Measurements from ENCODE around the gene INAFM2.

Gene INAFM2

GRCh38 chr15:40287968-40288367 is 35.5 kb upstream of the INAFM2 start:
- peak; percentile 35 for DNase-seq

GRCh38 chr15:40289140-40289775 is 34.2 kb upstream of the INAFM2 start:
- peak; percentile 85 for DNase-seq

- no peak for DNase-seq
These were observed 33.0 kb upstream of the INAFM2 start for GRCh38 chr15:40290545-40290917.

DNA sequence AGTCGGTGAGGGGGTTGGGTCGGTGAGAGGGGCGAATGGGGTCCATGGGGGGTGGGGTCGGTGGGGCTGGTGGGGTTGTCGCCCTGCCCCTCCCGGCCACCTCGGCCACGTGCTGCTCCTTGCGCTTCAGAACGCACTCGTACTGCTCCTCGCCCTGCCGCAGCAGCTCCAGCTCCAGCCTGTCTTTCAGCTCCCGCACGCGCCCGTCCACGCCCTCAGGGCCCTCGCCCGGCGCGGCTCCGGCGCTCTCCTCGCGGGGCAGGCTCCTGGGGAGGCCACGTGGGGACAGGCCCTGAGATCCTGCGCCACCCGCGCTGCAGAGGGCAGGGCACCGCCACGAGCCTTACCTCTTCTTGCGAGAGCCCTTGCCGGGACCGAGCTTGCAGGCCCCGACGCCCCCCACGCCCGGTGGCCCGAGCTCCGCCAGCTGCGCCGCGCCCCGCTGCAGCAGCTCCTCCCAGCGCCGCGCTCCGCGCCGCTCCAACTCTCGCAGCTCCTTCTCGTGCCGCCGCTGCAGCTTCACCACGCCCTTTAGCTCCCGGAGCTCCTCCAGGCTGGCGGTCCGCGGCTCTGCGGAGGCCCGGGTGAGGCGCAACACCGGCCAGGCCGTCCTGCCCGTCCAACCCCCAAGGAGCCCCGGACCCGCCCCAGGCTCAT is 32.4 kb upstream of the INAFM2 start:
- DNase-seq: peak; percentile 82

DNA sequence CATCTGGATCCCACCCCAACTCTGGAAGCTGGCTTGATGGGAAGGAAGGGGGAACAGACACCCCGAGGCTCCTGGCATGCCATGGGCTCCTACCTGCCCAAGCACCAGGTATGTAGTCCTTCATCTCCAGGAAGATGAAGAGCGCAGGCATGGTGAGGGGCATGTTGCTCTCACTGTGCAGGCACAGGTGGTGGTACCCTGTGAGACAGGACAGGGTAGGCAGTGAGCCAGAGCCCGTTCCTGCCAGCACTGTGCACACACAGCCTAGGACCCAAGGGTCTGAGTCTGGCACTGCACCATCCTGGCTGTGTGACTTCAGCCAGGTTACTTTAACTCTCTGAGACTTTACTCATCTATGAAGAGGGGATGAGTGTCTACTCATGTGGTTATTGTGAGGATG is 31.2 kb upstream of the INAFM2 start:
- DNase-seq: no peak

- DNase-seq: no peak
These were observed 30.5 kb upstream of the INAFM2 start for GRCh38 chr15:40293006-40293405.

DNA sequence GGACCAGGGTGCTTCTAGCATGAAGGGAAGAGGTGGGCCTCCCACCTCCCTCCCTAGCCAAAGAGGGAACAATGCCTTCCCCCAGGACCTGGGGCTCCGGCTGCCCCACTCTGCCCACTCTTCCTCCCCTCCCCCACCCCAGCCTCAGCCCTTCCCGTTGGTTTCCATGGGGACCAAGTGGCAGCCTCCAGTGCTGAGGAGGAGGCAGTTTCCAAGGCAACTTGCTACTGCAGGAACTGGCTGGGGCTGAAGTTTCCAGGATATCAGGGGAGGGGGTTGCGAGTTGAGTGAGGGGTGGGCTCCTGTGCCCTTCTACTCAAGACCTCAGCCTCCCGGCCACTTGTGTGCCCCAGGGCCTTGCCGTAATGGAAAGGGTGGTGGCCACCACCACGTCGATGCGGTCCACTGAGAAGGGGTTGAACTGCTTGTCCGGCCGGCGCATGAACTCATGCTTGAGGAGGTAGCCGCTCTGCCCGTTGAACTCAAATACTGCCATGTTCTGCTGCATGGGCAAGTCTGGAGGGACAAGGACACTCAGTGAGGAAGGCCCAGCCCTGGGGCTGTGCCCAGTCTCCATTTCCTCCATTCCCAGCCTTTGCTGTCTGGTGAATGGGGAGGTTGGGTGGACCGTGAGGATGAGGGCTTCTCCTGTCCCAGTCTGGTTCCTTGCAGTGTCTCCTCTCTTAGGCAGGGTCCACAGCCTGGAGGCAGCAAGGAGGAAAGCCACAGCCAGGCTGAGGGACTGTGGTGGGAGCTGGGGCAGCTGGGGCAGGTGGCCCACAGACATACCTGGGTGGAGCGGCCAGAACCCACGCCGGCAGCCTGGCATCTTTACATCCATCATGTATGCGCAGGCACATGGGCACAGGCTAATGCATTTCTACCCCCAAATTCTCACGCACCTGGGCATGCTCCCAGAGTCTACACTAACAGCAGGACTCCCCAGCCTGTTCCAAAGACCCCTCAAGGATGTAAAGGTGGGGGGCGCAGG is 29.3 kb upstream of the INAFM2 start:
- DNase-seq: peak; percentile 47

- no peak for DNase-seq
These were observed 28.2 kb upstream of the INAFM2 start for GRCh38 chr15:40295297-40295696.

DNA sequence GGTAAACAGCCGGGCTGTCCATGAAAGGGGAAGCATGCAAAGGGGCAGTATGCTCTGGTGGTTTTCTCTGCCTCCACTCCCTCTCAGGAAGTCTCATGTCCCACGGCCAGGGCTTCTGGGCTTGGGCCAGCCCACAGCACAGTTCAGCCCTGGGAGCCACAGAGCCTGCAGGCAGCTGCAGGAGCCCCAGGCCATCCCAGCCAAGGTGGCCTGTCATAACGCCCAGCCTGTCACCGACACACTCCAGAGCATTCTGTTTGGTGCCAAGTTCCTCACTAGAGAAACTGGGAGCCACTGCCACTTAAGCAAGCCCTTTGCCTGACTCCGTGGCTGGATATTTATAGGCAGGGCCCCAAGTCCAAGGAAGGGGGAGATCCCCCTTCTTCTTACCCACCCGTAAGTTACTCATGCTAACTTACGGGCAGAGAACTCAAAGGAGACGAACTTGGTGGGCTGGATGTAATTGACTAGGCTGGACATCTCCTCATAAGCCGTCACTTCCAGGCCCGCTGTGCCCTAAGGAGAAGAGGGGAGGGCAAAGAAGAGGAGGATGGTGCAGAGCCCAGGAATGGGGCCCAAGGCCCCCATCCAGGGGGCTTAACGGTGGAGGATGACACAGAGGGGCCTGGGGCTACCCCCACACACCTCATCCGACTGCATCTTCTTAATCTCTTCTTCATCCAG is 27.5 kb upstream of the INAFM2 start:
- DNase-seq: no peak

DNA sequence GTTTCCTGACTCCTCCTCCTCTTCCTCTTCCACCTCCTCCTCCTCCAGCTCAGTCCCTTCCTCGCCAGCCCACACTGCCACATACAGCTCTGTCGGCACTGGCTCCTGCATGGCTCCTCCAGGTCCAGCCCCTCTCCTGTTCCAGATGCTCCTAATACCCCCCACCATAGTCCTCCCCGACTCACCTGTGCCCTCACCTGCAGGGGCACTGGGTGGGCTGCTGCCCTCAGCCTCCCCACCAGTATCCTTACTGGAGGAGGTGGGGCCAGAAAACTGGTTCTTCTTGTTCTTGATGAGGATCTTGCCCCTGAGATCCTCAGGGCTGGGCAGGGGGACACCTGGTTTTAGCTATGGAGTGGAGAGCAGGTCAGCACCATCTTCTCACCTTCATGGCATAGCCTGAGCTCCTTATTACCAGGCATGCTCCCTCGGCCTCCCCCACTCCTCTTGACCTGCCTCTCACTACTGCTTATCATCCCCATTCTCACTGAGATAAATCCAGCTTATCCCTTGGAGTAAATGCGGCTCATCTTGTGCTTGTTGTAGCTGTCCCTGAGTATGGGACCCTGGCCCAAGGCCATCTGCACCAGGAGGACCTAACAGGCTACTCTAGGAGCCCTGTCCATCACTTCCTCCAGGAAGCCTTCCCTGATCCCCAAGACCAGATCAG is 26.8 kb upstream of the INAFM2 start:
- no peak for DNase-seq

- DNase-seq: no peak
These were observed 26.1 kb upstream of the INAFM2 start for GRCh38 chr15:40297356-40297755.

DNA sequence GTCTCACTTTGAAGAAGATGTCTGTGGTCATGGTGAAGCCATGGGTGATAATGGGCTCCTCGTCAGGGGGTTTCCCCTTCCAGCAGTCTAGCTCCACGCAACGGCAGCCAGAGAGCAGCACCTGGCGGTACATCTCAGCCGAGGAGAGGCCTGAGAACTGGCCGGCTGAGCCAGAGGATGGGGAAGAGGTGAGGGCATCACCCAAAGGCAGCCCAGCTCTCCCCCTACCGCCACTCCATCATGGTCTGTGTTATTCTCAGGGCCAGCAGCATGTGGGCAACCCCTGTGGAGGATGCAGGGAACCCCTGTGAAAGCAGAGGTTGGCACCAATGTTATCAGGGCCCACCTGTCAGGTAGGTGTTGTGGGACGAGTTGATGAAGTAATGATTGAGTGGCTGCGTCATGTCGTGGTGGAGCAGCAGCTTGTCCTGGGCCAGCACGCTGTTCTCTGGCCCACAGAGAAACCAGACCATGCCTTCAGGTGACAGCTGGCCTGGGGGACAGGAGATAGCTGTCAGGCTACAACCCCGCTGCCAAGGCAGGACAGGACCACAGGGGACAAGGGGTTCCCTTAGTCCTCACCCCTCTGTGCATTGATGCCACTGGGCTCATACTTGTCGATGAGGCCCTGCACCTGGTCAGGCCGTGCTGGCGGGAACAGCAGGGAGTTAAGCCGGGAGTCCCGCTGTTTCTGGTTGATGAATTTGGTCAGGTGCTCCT is 25.1 kb upstream of the INAFM2 start:
- DNase-seq: no peak

DNA sequence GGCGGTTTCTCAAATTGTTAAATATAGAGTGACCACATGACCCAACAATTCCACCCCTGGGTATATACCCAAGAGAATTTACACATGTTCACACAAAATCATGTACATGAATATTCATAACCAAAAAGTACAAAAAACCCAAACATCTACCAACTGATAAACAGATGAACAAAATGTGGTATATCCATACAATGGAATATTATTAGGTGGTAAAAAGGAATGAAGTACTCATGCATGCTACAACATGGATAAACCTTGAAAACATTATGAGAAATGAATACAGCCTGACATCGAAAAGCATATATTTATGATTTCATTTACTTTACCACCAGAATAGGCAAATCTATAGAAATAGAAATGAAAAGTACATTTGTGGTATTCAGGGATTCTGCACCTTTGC is 23.1 kb upstream of the INAFM2 start:
- no peak for DNase-seq

- no peak for DNase-seq
These were observed 22.7 kb upstream of the INAFM2 start for GRCh38 chr15:40300771-40301170.

DNA sequence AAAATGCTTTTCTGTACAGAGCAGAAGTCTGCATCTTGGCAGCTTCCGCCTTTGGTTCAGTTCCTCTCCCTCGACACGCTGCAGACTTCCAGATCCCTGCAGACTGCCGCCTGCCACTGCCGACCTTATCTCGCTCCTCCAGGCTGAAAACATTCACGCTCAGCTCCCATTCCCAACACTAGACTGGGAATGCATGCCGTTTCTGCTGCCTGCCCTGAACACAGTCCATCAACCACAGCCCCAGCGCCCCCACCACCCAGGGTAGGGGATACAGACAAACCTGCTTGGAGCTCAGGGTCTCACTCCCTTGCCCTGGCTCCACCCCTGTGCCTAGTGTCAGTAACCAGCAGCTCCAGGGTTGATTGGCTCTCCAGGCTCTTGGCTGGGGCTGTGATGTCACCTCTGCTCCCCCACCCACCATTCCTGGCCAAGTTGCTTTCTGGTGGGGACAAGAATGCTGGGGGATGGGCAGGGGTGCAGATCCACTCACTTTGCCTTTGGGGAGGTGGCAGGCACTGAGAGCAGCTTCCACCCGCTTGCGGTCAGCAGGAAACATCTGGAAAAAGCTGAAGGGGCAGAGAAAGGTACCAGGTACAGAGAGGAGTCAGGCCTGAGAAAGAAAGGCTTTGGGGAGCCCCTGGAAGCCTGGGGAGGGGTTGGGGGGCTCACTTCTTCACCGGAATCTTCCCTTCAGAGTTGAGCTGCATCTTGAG is 21.9 kb upstream of the INAFM2 start:
- no peak for DNase-seq

DNA sequence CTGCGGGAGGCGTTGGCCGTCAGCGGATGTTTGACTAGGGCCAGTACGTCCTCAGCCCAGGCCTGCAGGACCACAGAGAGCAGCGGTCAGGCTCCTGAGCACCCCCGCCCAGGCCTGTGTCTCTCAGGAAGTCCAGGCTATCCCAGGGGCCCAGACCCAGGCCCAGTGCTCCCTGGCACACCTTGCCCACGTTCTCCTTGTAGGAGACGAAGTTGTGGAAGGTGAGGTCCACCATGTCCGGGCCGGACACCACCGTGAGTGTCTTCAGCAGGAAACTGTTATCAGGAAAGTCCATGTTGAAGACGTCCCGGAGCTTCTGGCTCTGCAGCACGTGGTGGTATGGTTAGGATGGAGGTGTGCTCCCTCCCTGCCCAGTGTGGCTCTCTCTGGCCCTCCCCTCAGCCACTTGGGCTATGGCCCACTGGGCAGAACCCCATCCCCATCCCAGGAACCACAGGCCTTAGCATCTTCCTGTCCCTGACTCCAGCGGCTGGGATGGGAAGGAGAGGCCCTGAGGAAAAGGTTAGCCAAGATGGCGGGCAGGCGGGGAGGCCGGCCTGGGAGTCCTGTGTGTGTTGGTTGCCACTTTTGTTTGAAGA is 21.1 kb upstream of the INAFM2 start:
- no peak for DNase-seq

- no peak for DNase-seq
These were observed 20.5 kb upstream of the INAFM2 start for GRCh38 chr15:40302981-40303380.

GRCh38 chr15:40303576-40303975 is 19.9 kb upstream of the INAFM2 start:
- no peak for DNase-seq

DNA sequence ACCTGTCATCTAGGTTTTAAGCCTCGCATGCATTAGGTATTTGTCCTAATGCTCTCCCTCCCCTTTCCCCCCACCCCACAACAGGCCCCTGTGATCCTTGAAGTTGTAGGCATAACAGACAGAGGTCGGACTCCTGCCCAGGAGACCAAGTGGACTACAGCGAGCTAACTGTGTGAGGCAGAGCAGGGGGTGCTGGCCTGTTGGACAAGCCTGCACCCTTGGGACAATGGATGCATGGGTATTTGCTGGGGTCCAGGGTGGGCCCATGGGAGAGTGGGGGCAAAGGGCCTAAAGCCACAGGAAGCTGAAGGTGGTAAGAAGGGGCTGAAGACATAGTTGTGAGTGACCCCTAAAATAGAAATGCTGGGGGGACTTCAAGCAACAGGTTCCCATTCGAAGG is 18.2 kb upstream of the INAFM2 start:
- DNase-seq: no peak

DNA sequence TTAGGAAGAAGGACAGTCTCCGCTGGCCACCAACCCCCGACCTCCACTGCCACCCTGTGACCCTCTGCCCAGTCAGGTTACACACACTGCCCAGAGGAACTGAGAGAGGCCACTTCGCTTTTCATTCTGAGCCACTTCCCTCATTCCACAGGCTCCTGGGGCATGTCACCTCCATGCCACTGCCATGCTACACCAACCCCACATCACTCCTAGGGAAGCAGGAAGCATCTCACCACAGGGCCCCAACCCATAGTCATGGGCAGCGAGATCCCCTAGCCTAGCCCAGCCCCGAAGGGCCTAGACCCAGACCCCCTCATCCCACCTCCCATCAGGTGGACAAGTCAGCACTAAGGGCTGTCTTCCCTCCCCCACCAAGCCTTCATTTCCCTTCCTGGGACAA is 17.1 kb upstream of the INAFM2 start:
- no peak for DNase-seq

- DNase-seq: no peak
These were observed 16.6 kb upstream of the INAFM2 start for GRCh38 chr15:40306908-40307307.
